K562 (cell line): ENCODE data around the gene SUOX. TPM values are rescaled to one million over a fixed set of nuclear protein-coding genes. Genes with fewer than 3 reads are reported as not detected.
A peak's percentile ranks its signal among the peaks of the same experiment; 100 is the strongest.

Experiments
- ARID3B ChIP-seq: fragments of 250-450 bp; sonication (Bioruptor Pico); IDR thresholded peaks from 2 replicates; pipeline ENCODE4 v1.4.0; 2020; ENCODE audit warnings: borderline replicate concordance
- ATF7 ChIP-seq: fragments of 450-650 bp; IDR thresholded peaks from 2 replicates; pipeline ENCODE4 v1.7.1; 2014; ENCODE audit warnings: mild to moderate bottlenecking, moderate library complexity
- E2F8 ChIP-seq: fragments of 450-650 bp; IDR thresholded peaks from 2 replicates; pipeline ENCODE4 v1.7.1; 2018; ENCODE audit warnings: mild to moderate bottlenecking, low read depth; ENCODE audit not compliant: partially characterized antibody
- FIP1L1 ChIP-seq: fragments of 200-400 bp; formaldehyde crosslinking; IDR thresholded peaks from 2 replicates; pipeline ENCODE4 v1.6.1; 2018; ENCODE audit warnings: mild to moderate bottlenecking, low read depth, low read length; ENCODE audit not compliant: poor library complexity, severe bottlenecking
- FOXK1 ChIP-seq: sonication (generic); formaldehyde crosslinking; IDR thresholded peaks from 2 replicates; pipeline ENCODE4 v1.8.0; 2022; ENCODE audit warnings: missing genetic modification reagents, mild to moderate bottlenecking, borderline replicate concordance
- GTF2B ChIP-seq: IDR thresholded peaks from 2 replicates; pipeline ENCODE4 v1.6.1; 2011; ENCODE audit not compliant: insufficient read length; ENCODE audit errors: extremely low read depth
- MTA3 ChIP-seq: fragments of 450-650 bp; formaldehyde crosslinking; IDR thresholded peaks from 2 replicates; pipeline ENCODE4 v1.6.1; 2017; ENCODE audit warnings: mild to moderate bottlenecking, borderline replicate concordance
- NR3C1 ChIP-seq: sonication (generic); formaldehyde crosslinking; IDR thresholded peaks from 2 replicates; pipeline ENCODE4 v1.8.1; 2022; ENCODE audit warnings: missing genetic modification reagents
- POLR2A ChIP-seq: fragments of 450-650 bp; conservative IDR thresholded peaks from 2 replicates; pipeline ENCODE4 v1.6.1; 2016
- RBBP5 ChIP-seq: fragments of 200-600 bp; sonication (generic); IDR thresholded peaks from 2 replicates; pipeline ENCODE4 v1.6.1; 2012; ENCODE audit warnings: borderline replicate concordance, mild to moderate bottlenecking, low read length, control low read depth, inconsistent platforms; ENCODE audit not compliant: insufficient read depth, poor library complexity, severe bottlenecking
- RBM15 ChIP-seq: fragments of 200-400 bp; formaldehyde crosslinking; IDR thresholded peaks from 2 replicates; pipeline ENCODE4 v1.6.1; 2018; ENCODE audit warnings: mild to moderate bottlenecking, low read length, moderate library complexity; ENCODE audit not compliant: insufficient read depth
- RCOR1 ChIP-seq, 2 experiments: IDR thresholded peaks; 2 replicates each; pipeline ENCODE4 v1.6.1; 2012; ENCODE audit warnings: low read depth in 2 of 2, low read length in 2 of 2, borderline replicate concordance in 1 of 2, improper control_type of control experiment in 1 of 2
- RUNX1 ChIP-seq: sonication (generic); IDR thresholded peaks from 2 replicates; pipeline ENCODE4 v1.6.1; 2016; ENCODE audit warnings: antibody characterized with exemption, low read depth
- TAF7 ChIP-seq: fragments of 450-650 bp; IDR thresholded peaks from 2 replicates; pipeline ENCODE4 v1.6.1; 2016; ENCODE audit warnings: missing genetic modification characterization, missing compliant biosample characterization
- ZKSCAN1 ChIP-seq: fragments of 150-350 bp; IDR thresholded peaks from 2 replicates; pipeline ENCODE4 v1.6.1; 2016; ENCODE audit warnings: low read depth, low read length
- ZNF354B ChIP-seq: fragments of 250-450 bp; sonication (Bioruptor Pico); IDR thresholded peaks from 2 replicates; pipeline ENCODE4 v1.4.0; 2020
- ZNF584 ChIP-seq: fragments of 200-800 bp; sonication (Bioruptor generic); IDR thresholded peaks from 2 replicates; pipeline ENCODE4 v1.6.1; 2016; ENCODE audit warnings: low read depth, mild to moderate bottlenecking, missing genetic modification characterization, missing compliant biosample characterization
- polyA plus RNA-seq, 8 experiments: library from polyadenylated mRNA; depleted of rRNA in 4 of 8; stranded (reverse) in 5 of 8; unstranded in 3 of 8; fragments of >200 nt; fragmentation: Nextera tagmentation in 2 of 8; fragmentation: Illumina TruSeq in 1 of 8; extraction: Ambion mirVana in 2 of 8; extraction: Trizol in 1 of 8; gene quantifications; 2 replicates each; pipeline versions ENCODE4 v1.2.1 to v1.2.3, GENCODE V29; 2011 to 2014; ENCODE audit warnings: inconsistent platforms in 1 of 8, missing spikeins in 1 of 8
- total RNA-seq, 7 experiments: library from RNA; depleted of rRNA in 6 of 7; stranded (reverse); fragments of >200 nt in 6 of 7; fragmentation: Illumina TruSeq in 2 of 7; extraction: Trizol in 2 of 7; gene quantifications; 2 replicates each; pipeline versions ENCODE4 v1.2.1 to v1.2.3, GENCODE V29; 2011 to 2021; ENCODE audit warnings: low replicate concordance in 1 of 7

SUOX gene
- total and polyA plus RNA-seq, 9 of the 15 experiments (the other 6 are each of a cell fraction or from before 2014, with no cell fraction given), result 9.2 to 39.7 (median 25.4) TPM

GRCh38 chr12:55966408-55967281 is 30.4 kb upstream of the SUOX start, which contains the start of gene CDK2 (continued):
- 0 out of 4 replicates have a peak, but pooled peaks of 1 of the 2 experiments have one; percentile 19 for TF ChIP-seq RCOR1 (IDR thresholded peaks at IDR 0.05; ENCODE audit: borderline replicate concordance in 1 of 2, low read depth in 2 of 2, low read length in 2 of 2)
- TF ChIP-seq FIP1L1, result peak; percentile 23
- TF ChIP-seq ATF7, result peak; percentile 50; the same call in 1 of the 2 replicates
- TF ChIP-seq NR3C1 (CRISPR knock-in tag), result no peak
- TF ChIP-seq POLR2A, result peak; percentile 87
- no peak for TF ChIP-seq ZKSCAN1
- TF ChIP-seq ZNF584 (CRISPR knock-in tag), result no peak
- TF ChIP-seq MTA3, result peak; percentile 54; the same call in 1 of the 2 replicates
- TF ChIP-seq RBM15, result no peak
- TF ChIP-seq GTF2B, result no peak
- TF ChIP-seq RBBP5, result peak; percentile 71
- no peak for TF ChIP-seq FOXK1 (CRISPR knock-in tag)
- no peak for TF ChIP-seq TAF7 (tag)
- peak; percentile 93 for TF ChIP-seq E2F8
- no peak for TF ChIP-seq RUNX1
- no peak for TF ChIP-seq ARID3B
- TF ChIP-seq ZNF354B (CRISPR knock-in tag), result no peak
